GM12872 (cell line): ENCODE results near the gene SLC7A6.

Experiments
- TF ChIP-seq, protein P1 (sequence below): IDR thresholded peaks from 3 replicates; pipeline ENCODE4 v1.5.1; 2011; ENCODE audit warnings: low read depth, mild to moderate bottlenecking, low read length, moderate library complexity; ENCODE audit not compliant: insufficient read depth

The SLC7A6 gene

DNA sequence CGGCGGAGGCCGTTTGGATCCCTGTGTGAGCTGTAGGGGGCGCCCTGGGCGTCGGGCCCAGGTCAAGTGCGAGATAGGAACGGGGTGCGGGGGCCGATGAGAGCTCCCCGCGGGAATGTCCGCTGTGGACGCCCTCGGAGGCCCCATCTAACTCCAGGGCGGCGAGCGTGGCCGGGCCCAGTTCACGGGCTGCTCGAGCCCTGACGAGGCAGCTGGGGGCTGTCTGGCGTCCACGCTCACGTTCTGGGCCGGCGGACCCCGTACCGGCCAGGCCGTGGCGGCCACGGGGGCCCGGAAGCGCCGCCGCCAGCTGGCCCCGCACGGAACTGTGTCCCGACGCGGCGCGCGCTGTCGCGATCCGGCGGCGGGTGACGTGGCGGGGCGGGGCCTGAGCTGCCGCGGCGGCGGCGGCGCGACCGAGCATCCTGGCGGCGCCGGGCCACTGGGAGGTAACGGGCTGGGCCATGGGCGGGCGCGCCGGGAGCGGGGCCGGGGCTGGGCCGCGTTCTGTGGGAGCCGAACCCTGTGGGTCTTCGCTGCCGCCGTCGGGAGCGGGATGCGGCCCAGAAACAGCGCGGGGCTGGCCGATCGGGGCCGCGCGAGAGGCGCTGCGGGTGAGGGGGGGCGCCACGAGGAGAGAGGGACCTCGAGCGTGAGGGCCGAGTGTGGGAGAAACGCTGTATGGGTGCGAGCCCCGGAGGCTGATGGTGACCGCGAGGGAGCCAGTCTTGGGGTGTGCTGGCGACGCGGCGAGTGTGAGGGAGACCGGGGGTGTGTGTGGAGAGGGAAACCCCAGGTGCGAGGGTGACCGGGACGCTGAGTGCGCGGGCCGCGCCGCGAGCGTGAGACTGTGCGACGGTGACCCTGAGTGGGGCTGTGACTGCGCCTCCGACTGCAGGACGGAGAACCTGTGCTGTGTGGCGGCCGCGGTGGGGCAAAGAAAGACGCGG is at the start of gene SLC7A6:
TSS of gene SLC7A6 (plus strand) at position 399 of the 950 bp plus-strand sequence. CDS start 10,201 bp downstream, outside the sequence.
- TF ChIP-seq, protein P1, sequence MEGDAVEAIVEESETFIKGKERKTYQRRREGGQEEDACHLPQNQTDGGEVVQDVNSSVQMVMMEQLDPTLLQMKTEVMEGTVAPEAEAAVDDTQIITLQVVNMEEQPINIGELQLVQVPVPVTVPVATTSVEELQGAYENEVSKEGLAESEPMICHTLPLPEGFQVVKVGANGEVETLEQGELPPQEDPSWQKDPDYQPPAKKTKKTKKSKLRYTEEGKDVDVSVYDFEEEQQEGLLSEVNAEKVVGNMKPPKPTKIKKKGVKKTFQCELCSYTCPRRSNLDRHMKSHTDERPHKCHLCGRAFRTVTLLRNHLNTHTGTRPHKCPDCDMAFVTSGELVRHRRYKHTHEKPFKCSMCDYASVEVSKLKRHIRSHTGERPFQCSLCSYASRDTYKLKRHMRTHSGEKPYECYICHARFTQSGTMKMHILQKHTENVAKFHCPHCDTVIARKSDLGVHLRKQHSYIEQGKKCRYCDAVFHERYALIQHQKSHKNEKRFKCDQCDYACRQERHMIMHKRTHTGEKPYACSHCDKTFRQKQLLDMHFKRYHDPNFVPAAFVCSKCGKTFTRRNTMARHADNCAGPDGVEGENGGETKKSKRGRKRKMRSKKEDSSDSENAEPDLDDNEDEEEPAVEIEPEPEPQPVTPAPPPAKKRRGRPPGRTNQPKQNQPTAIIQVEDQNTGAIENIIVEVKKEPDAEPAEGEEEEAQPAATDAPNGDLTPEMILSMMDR = no peak; the same call in 1 of the 3 replicates

DNA sequence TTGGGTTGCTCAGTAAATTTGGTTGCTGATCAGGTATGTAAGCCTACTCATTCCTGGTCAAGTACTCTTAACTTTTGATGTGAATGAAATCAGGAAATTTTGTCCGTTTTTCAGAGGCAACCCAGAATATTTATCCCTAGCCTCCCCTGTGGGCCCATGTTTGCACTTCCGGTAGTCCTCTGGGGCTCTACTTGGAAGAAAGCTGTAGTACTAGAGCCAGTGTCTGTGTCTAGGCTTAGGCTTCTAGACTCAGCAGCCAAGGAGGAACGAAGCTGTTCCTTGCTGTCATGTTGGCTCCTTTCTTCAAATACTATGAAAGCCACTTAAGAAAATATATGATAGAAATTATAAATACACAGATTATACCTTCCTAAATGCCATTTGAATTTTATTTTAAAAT is 49.6 kb upstream of the SLC7A6 start:
- TF ChIP-seq, protein P1 = no peak

DNA sequence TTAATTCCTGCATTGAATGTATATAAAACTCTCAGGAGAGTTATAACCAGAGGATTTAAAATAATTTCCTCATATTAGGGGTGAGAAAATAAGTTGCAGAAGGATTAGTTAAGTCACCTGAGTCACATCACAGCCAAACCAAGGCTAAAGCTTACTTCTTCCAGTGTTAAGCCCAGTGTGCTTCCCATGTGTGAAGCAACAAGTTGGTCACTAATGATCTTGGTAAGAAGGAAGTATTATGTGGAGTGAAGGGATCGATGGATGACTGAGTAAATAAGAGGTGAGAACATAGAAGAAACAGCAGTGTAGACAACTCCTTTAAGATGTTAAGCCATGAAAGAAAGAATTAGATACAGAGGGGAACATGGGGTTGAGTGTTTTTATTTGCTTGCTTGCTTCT is 49.0 kb upstream of the SLC7A6 start:
- TF ChIP-seq, protein P1 = no peak

DNA sequence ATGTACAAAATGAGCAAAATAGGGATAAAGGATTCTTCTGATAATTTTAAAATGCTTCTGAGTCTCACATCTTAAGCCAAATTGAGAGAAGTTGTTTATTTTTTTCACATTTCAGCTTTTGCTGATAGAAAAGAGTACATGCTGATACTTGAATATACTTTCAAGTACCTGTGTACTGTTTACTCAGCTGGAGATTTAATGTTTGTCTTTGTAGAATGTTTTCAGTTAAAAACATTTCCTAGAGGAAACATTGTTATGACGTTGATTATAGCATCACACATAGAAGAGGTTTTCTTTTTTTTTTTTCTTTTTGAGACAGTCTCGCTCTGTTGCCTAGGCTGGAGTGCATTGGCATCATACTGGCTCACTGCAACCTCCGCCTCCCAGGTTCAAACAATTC is 48.1 kb upstream of the SLC7A6 start:
- TF ChIP-seq, protein P1 = no peak

DNA sequence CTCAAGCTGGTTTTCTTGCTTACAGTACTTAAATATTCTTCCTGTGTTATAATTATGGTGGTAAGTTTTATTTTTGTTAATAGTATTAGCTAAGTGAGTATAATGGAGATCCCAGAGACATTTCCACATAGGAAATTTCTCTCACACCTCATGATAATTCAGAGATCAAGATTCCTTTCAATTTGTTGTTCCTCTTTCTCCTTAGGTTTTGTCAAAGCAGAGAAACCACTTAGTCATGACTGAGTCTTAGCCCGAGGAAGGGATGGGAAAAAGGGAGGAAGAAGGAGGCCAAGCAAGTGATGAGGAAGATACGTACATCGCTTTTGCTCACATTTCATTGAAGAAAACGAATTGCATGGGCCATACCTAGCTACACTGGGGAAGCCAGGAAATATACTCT is 46.8 kb upstream of the SLC7A6 start:
- TF ChIP-seq, protein P1 = no peak

DNA sequence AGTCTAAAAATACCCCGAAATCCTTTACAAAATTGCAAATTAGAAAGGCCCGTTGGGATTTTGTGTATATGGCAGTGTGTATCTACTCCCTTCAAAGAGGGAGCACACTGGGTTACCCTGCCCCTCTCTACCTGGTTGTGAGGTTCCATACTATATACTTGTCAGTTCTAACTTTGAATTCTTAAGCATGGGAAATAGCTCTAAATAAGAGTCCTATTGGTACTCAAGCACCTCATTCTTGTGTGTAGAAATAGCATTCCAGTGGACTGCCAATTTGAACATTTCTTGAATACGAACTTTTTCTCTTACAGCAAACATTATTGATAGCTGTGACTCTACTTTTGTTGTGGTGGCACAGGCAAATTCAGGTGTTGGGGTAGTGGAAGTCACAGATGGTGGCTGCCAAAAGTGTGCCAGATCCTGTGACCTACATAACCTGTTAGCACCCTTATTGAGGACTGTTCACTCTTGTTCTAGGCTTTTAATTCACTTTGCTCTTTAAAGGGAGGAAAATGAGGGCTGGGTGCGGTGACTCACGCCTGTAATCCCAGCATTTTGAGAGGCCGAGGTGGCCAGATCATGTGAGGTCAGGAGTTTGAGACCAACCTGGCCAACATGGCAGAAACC is 44.5 kb upstream of the SLC7A6 start:
- TF ChIP-seq, protein P1 = no peak

DNA sequence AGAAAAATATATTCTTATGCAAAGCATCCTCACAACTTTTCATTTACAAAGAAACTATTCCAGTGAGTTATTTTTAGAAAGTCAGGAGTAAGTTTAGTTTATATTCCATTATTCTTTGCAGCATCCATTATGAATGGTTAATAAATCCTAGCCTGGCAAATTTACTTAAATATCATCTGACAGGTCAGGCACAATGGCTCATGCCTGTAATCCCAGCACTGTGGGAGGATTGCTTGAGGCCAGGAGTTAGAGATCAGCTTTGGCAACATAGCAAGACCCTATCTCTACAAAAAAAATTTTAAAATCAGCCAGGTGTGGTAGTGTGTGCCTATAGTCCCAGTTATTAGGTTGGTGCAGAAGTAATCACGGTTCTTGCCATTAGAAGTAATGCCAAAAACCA is 41.3 kb upstream of the SLC7A6 start:
- TF ChIP-seq, protein P1 = no peak
